H9 (cell line): Measurements from ENCODE around the gene TMTC1. TPM values are rescaled to one million over a fixed set of nuclear protein-coding genes. Genes with fewer than 3 reads are reported as not detected.

Experiments
- DNase-seq: peaks from one replicate; pipeline ENCODE4 v3.0.0-alpha.2; 2017
- H2AFZ ChIP-seq: one replicate; pipeline ENCODE4 v1.6.1; 2013; ENCODE audit warnings: mild to moderate bottlenecking, low read length, control low read depth, moderate library complexity
- H2AK5ac ChIP-seq: 2 replicates; pipeline ENCODE4 v1.6.1; 2013; ENCODE audit warnings: low read length, control low read depth, mixed read lengths; ENCODE audit not compliant: insufficient read length
- H2BK120ac ChIP-seq: one replicate; pipeline ENCODE4 v1.6.1; 2013; ENCODE audit warnings: low read depth, mild to moderate bottlenecking, low read length, control low read depth, inconsistent platforms; ENCODE audit not compliant: poor library complexity, severe bottlenecking
- H2BK12ac ChIP-seq: 2 replicates; pipeline ENCODE4 v1.6.1; 2013; ENCODE audit warnings: low read length, control low read depth, mixed read lengths, low read depth; ENCODE audit not compliant: insufficient read length
- H2BK15ac ChIP-seq: 2 replicates; pipeline ENCODE4 v1.6.1; 2013; ENCODE audit warnings: low read depth, low read length, control low read depth
- H2BK20ac ChIP-seq: one replicate; pipeline ENCODE4 v1.6.1; 2013; ENCODE audit warnings: low read depth, mild to moderate bottlenecking, low read length, control low read depth, inconsistent platforms; ENCODE audit not compliant: poor library complexity, severe bottlenecking
- H2BK5ac ChIP-seq: 2 replicates; pipeline ENCODE4 v1.6.1; 2013; ENCODE audit warnings: low read length, control low read depth, mixed read lengths; ENCODE audit not compliant: insufficient read length
- H3K14ac ChIP-seq: 2 replicates; pipeline ENCODE4 v1.6.1; 2013; ENCODE audit warnings: low read length, control low read depth; ENCODE audit not compliant: insufficient read depth
- H3K18ac ChIP-seq: 2 replicates; pipeline ENCODE4 v1.6.1; 2013; ENCODE audit warnings: low read depth, mild to moderate bottlenecking, mixed read lengths, low read length, control low read depth; ENCODE audit not compliant: insufficient read length
- H3K23ac ChIP-seq: 2 replicates; pipeline ENCODE4 v1.6.1; 2013; ENCODE audit warnings: low read length, control low read depth, mixed read lengths, low read depth; ENCODE audit not compliant: insufficient read length
- H3K23me2 ChIP-seq: 2 replicates; pipeline ENCODE4 v1.6.1; 2013; ENCODE audit warnings: low read depth, mild to moderate bottlenecking, mixed read lengths, low read length, control low read depth; ENCODE audit not compliant: insufficient read length, poor library complexity, severe bottlenecking
- H3K27ac ChIP-seq: 2 replicates; pipeline ENCODE4 v1.5.1; 2013; ENCODE audit warnings: low read length, control low read depth, mixed read lengths, low read depth; ENCODE audit not compliant: insufficient read length
- H3K27me3 ChIP-seq: 2 replicates; pipeline ENCODE4 v1.6.1; 2013; ENCODE audit warnings: low read length, control low read depth, inconsistent platforms; ENCODE audit not compliant: insufficient read depth
- H3K4ac ChIP-seq: 2 replicates; pipeline ENCODE4 v1.6.1; 2013; ENCODE audit warnings: low read depth, mild to moderate bottlenecking, control low read depth, inconsistent platforms, low read length, moderate library complexity
- H3K4me1 ChIP-seq: 2 replicates; pipeline ENCODE4 v1.6.1; 2013; ENCODE audit warnings: low read length, control low read depth, inconsistent platforms; ENCODE audit not compliant: insufficient read depth
- H3K4me2 ChIP-seq: 2 replicates; pipeline ENCODE4 v1.6.1; 2013; ENCODE audit warnings: low read length, control low read depth, mixed read lengths; ENCODE audit not compliant: insufficient read length, insufficient read depth
- H3K56ac ChIP-seq: 2 replicates; pipeline ENCODE4 v1.6.1; 2013; ENCODE audit warnings: low read depth, mild to moderate bottlenecking, mixed read lengths, low read length, control low read depth; ENCODE audit not compliant: insufficient read length
- H3K79me1 ChIP-seq: 2 replicates; pipeline ENCODE4 v1.6.1; 2013; ENCODE audit warnings: low read depth, mild to moderate bottlenecking, moderate library complexity, low read length, control low read depth, inconsistent platforms; ENCODE audit not compliant: insufficient read depth, poor library complexity, severe bottlenecking
- H3K79me2 ChIP-seq: 2 replicates; pipeline ENCODE4 v1.6.1; 2013; ENCODE audit warnings: low read length, control low read depth, inconsistent platforms; ENCODE audit not compliant: insufficient read depth
- H3K9ac ChIP-seq: 2 replicates; pipeline ENCODE4 v1.6.1; 2013; ENCODE audit warnings: low read length, control low read depth, mixed read lengths; ENCODE audit not compliant: insufficient read length; ENCODE audit errors: extremely low read depth
- H3K9me3 ChIP-seq: one replicate; pipeline ENCODE4 v1.6.1; 2013; ENCODE audit warnings: low read depth, low read length, inconsistent platforms; ENCODE audit not compliant: control insufficient read depth
- H3T11ph ChIP-seq: one replicate; pipeline ENCODE4 v1.6.1; 2013; ENCODE audit warnings: mild to moderate bottlenecking, low read length, control low read depth, inconsistent platforms
- H4K20me1 ChIP-seq: one replicate; pipeline ENCODE4 v1.6.1; 2013; ENCODE audit not compliant: control insufficient read depth, insufficient read length, insufficient read depth
- H4K5ac ChIP-seq: 2 replicates; pipeline ENCODE4 v1.6.1; 2013; ENCODE audit warnings: low read depth, mild to moderate bottlenecking, mixed read lengths, low read length, control low read depth; ENCODE audit not compliant: insufficient read length
- H4K8ac ChIP-seq: replicated peaks from 2 replicates; pipeline ENCODE4 v1.6.1; 2013; ENCODE audit warnings: low read length, control low read depth, mixed read lengths, low read depth; ENCODE audit not compliant: insufficient read length
- H4K91ac ChIP-seq: 2 replicates; pipeline ENCODE4 v1.6.1; 2013; ENCODE audit warnings: low read depth, mild to moderate bottlenecking, moderate library complexity, mixed read lengths, low read length, control low read depth; ENCODE audit not compliant: insufficient read length
- H3K27ac Mint-ChIP-seq, 3 experiments: 2 replicates in 2 of 3; 3 replicates in 1 of 3; pipeline ENCODE4 v1.8.0; 2020 to 2021; ENCODE audit warnings: mixed read lengths in 3 of 3, mild to moderate bottlenecking in 1 of 3, moderate library complexity in 1 of 3
- H3K27me3 Mint-ChIP-seq: 2 replicates; pipeline ENCODE4 v1.8.0; 2021; ENCODE audit warnings: low read depth, mild to moderate bottlenecking, moderate library complexity, mixed read lengths
- H3K36me3 Mint-ChIP-seq, 3 experiments: 2 replicates in 2 of 3; 3 replicates in 1 of 3; pipeline ENCODE4 v1.8.0; 2020 to 2021; ENCODE audit warnings: low read depth in 3 of 3, mixed read lengths in 3 of 3; ENCODE audit not compliant: insufficient read depth in 1 of 3
- H3K4me1 Mint-ChIP-seq, 2 experiments: 2 replicates each; pipeline ENCODE4 v1.8.0; 2020; ENCODE audit warnings: mixed read lengths in 2 of 2
- H3K4me3 Mint-ChIP-seq, 2 experiments: 2 replicates in 1 of 2; 3 replicates in 1 of 2; pipeline ENCODE4 v1.8.0; 2020 to 2021; ENCODE audit warnings: mild to moderate bottlenecking in 2 of 2, mixed read lengths in 2 of 2, moderate library complexity in 1 of 2
- H3K9me3 Mint-ChIP-seq, 2 experiments: 2 replicates in 1 of 2; 3 replicates in 1 of 2; pipeline ENCODE4 v1.8.0; 2020; ENCODE audit warnings: mild to moderate bottlenecking in 2 of 2, mixed read lengths in 2 of 2, moderate library complexity in 1 of 2
- WGBS: extraction: QIAGEN DNeasy Blood & Tissue Kit; methylation state at CpG from one replicate; pipeline ENCODE4 v1.1.7; 2013; ENCODE audit warnings: missing lambda C conversion rate, low lambda C conversion rate, mixed read lengths; ENCODE audit not compliant: insufficient read length; ENCODE audit errors: extremely low coverage; 5-methylcytosine and 5-hydroxymethylcytosine counted together
- total RNA-seq: library from RNA; stranded (reverse); gene quantifications from 2 replicates; pipeline ENCODE4 v1.2.1, GENCODE V29; 2021
- TF ChIP-seq, protein P1 (sequence below): fragments of 200-600 bp; sonication (generic); conservative IDR thresholded peaks from 3 replicates; pipeline ENCODE4 v1.8.0; 2021; ENCODE audit warnings: antibody characterized with exemption, mild to moderate bottlenecking

Gene TMTC1
- total RNA-seq, 1 experiment from 2014 or later: 16.1 TPM

DNA sequence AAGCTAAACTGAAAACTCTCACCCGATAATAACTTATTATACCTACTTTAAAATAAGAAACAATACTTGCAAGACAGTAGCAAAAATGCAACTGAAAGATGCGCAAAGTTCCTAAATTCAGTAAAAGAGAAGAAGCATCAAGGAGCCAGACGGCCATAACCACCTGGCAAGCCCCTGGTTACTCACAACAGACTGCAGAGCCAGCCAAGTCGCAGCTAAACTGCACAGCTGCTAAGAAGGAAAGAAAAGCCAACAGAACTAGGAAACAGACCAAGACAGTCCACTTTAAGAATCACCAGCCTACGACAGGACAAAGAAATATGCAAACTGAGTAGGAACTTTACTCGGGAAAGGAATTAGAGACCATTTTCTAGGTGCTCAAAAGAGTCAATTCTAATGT, 127.9 kb downstream of the TMTC1 start:
- Histone ChIP-seq H3K14ac (no peak overlapping the region; the same call in 1 of the 2 replicates), H3K56ac (no peak overlapping the region), H2BK15ac (no peak overlapping the region), H3K4ac (no peak overlapping the region), H3K79me1 (no peaks in the 10 kb centered on the region), H3T11ph (no peak overlapping the region), H3K27ac (no peak overlapping the region), H3K18ac (no peak overlapping the region), H2AK5ac (no peak overlapping the region), H2AFZ (no peak overlapping the region), H2BK120ac (no peak overlapping the region), H3K9ac (no peak overlapping the region), H4K20me1 (no peaks in the 10 kb centered on the region), H2BK5ac (no peak overlapping the region), H3K23me2 (no peaks in the 10 kb centered on the region), H3K9me3 (no peaks in the 10 kb centered on the region), H3K4me1 (0 out of 2 replicates have a peak, but pooled peaks cover 2% of the 10 kb centered on the region), H3K4me2 (no peak overlapping the region), H2BK12ac (no peak overlapping the region), H3K27me3 (no peaks in the 10 kb centered on the region), H3K23ac (no peak overlapping the region), H2BK20ac (no peak overlapping the region), H4K5ac (no peak overlapping the region), H4K8ac (no peak overlapping the region), H4K91ac (no peak overlapping the region), H3K79me2 (no peaks in the 10 kb centered on the region)
- no peaks in the 10 kb centered on the region for H3K27me3 Mint-ChIP-seq
- TF ChIP-seq, protein P1, sequence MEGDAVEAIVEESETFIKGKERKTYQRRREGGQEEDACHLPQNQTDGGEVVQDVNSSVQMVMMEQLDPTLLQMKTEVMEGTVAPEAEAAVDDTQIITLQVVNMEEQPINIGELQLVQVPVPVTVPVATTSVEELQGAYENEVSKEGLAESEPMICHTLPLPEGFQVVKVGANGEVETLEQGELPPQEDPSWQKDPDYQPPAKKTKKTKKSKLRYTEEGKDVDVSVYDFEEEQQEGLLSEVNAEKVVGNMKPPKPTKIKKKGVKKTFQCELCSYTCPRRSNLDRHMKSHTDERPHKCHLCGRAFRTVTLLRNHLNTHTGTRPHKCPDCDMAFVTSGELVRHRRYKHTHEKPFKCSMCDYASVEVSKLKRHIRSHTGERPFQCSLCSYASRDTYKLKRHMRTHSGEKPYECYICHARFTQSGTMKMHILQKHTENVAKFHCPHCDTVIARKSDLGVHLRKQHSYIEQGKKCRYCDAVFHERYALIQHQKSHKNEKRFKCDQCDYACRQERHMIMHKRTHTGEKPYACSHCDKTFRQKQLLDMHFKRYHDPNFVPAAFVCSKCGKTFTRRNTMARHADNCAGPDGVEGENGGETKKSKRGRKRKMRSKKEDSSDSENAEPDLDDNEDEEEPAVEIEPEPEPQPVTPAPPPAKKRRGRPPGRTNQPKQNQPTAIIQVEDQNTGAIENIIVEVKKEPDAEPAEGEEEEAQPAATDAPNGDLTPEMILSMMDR: no peak
- peaks cover 0 to 2% (median 0%) of the 10 kb centered on the region in 3 experiments; a peak in 1 of 7 replicates for H3K36me3 Mint-ChIP-seq
- H3K4me3 Mint-ChIP-seq: no peak overlapping the region
- peaks cover 4 to 6% of the 10 kb centered on the region in 2 experiments for H3K4me1 Mint-ChIP-seq
- no peaks in the 10 kb centered on the region for H3K9me3 Mint-ChIP-seq
- peak overlapping the region; percentile 50 to 92 (median 90); a peak in 4 of 7 replicates for H3K27ac Mint-ChIP-seq
- WGBS: no CpG with 5 or more reads among the region's 6 CpGs
- no peak for DNase-seq
